SH-SY5Y (cell line): Measurements from ENCODE around the gene CRYBG2.

Source experiments
- GATA2 ChIP-seq: IDR thresholded peaks from 2 replicates; pipeline ENCODE4 v1.6.1; 2011; ENCODE audit warnings: mild to moderate bottlenecking, low read depth, low read length
- GATA3 ChIP-seq: IDR thresholded peaks from 2 replicates; pipeline ENCODE4 v1.6.1; 2011; ENCODE audit warnings: low read depth, mild to moderate bottlenecking, low read length, moderate library complexity

GRCh38 chr1:26322042-26322331 is 31.9 kb downstream of the CRYBG2 start:
- TF ChIP-seq GATA2 = no peak
- no peak for TF ChIP-seq GATA3
